Measurements from ENCODE around the gene LRIG1.

The LRIG1 gene

GRCh38 chr3:66520724-66521123 lies 19.9 kb upstream of the LRIG1 start:
- H3K27ac ChIP-seq (ENCODE audit: insufficient read depth in 1 of 2, low read depth in 1 of 2, low read length in 2 of 2, poor library complexity in 1 of 2, severe bottlenecking in 2 of 2): no peak overlapping the region
- peaks cover 0 to 11% (median 3%) of the 10 kb centered on the region in 5 experiments for H3K27me3 ChIP-seq (replicated peaks in 2 of 5; ENCODE audit: control insufficient read depth in 4 of 5, insufficient read depth in 5 of 5, low read length in 4 of 5)
- CTCF ChIA-PET: interaction anchor here (1.5 to 1.7 kb wide), 2 partner anchors 8 to 11 kb away, joined by 4 read pairs; no protein-coding TSS in a partner anchor
- peaks cover 0 to 14% (median 7%) of the 10 kb centered on the region in 4 experiments for H3K4me1 ChIP-seq (ENCODE audit: control extremely low read depth in 1 of 4, control insufficient read depth in 4 of 4, insufficient read depth in 4 of 4, low read length in 3 of 4)
- H3K36me3 ChIP-seq (ENCODE audit: control insufficient read depth in 4 of 4, insufficient read depth in 4 of 4, low read length in 3 of 4): no peaks in the 10 kb centered on the region
- POLR2A ChIA-PET: no interaction called here
- H3K9me3 ChIP-seq (ENCODE audit: control extremely low read depth in 1 of 5, control insufficient read depth in 4 of 5, insufficient read depth in 2 of 5, low read depth in 1 of 5, low read length in 4 of 5): no peaks in the 10 kb centered on the region
- no peak overlapping the region for H3K4me3 ChIP-seq (ENCODE audit: control insufficient read depth in 1 of 7, extremely low read depth in 1 of 7, insufficient read depth in 4 of 7, low read depth in 2 of 7, low read length in 6 of 7)
- no peak for DNase-seq
- no CpG with 5 or more reads among the region's 2 CpGs for WGBS (ENCODE audit: insufficient coverage)

GRCh38 chr3:66518644-66519043 lies 17.8 kb upstream of the LRIG1 start:
- H3K4me3 ChIP-seq (ENCODE audit: control insufficient read depth in 1 of 7, extremely low read depth in 1 of 7, insufficient read depth in 4 of 7, low read depth in 2 of 7, low read length in 6 of 7): no peak overlapping the region
- H3K27ac ChIP-seq (ENCODE audit: insufficient read depth in 1 of 2, low read depth in 1 of 2, low read length in 2 of 2, poor library complexity in 1 of 2, severe bottlenecking in 2 of 2): no peak overlapping the region
- H3K9me3 ChIP-seq (ENCODE audit: control extremely low read depth in 1 of 5, control insufficient read depth in 4 of 5, insufficient read depth in 2 of 5, low read depth in 1 of 5, low read length in 4 of 5): no peaks in the 10 kb centered on the region
- no peaks in the 10 kb centered on the region for H3K4me1 ChIP-seq (ENCODE audit: control extremely low read depth in 1 of 4, control insufficient read depth in 4 of 4, insufficient read depth in 4 of 4, low read length in 3 of 4)
- H3K36me3 ChIP-seq (ENCODE audit: control insufficient read depth in 4 of 4, insufficient read depth in 4 of 4, low read length in 3 of 4): no peaks in the 10 kb centered on the region
- H3K27me3 ChIP-seq (replicated peaks in 2 of 5; ENCODE audit: control insufficient read depth in 4 of 5, insufficient read depth in 5 of 5, low read length in 4 of 5): peaks cover 0 to 7% (median 3%) of the 10 kb centered on the region in 5 experiments
- 100% methylated on average over 4 of the region's 4 CpGs for WGBS (ENCODE audit: insufficient coverage)
- DNase-seq: no peak
- ChIA-PET CTCF (interaction anchor here (0.8 to 1.8 kb wide), 2 partner anchors 9 to 11 kb away, joined by 3 to 6 read pairs; no protein-coding TSS in a partner anchor), POLR2A (interaction anchor here (0.6 kb wide), 1 partner anchor 27 kb away, joined by 3 read pairs; no protein-coding TSS in a partner anchor)

GRCh38 chr3:66518126-66518525 lies 17.3 kb upstream of the LRIG1 start:
- Histone ChIP-seq H3K9me3 (ENCODE audit: control extremely low read depth in 1 of 5, control insufficient read depth in 4 of 5, insufficient read depth in 2 of 5, low read depth in 1 of 5, low read length in 4 of 5) (no peaks in the 10 kb centered on the region), H3K27ac (ENCODE audit: insufficient read depth in 1 of 2, low read depth in 1 of 2, low read length in 2 of 2, poor library complexity in 1 of 2, severe bottlenecking in 2 of 2) (no peak overlapping the region), H3K4me3 (ENCODE audit: control insufficient read depth in 1 of 7, extremely low read depth in 1 of 7, insufficient read depth in 4 of 7, low read depth in 2 of 7, low read length in 6 of 7) (no peak overlapping the region), H3K36me3 (ENCODE audit: control insufficient read depth in 4 of 4, insufficient read depth in 4 of 4, low read length in 3 of 4) (no peaks in the 10 kb centered on the region), H3K27me3 (replicated peaks in 2 of 5; ENCODE audit: control insufficient read depth in 4 of 5, insufficient read depth in 5 of 5, low read length in 4 of 5) (peaks cover 0 to 7% (median 3%) of the 10 kb centered on the region in 5 experiments), H3K4me1 (ENCODE audit: control extremely low read depth in 1 of 4, control insufficient read depth in 4 of 4, insufficient read depth in 4 of 4, low read length in 3 of 4) (no peaks in the 10 kb centered on the region)
- no peak for DNase-seq
- POLR2A ChIA-PET: no interaction called here
- CTCF ChIA-PET: interaction anchor here (0.8 to 1.8 kb wide), 2 partner anchors 9 to 11 kb away, joined by 3 to 6 read pairs; no protein-coding TSS in a partner anchor
- WGBS (ENCODE audit: insufficient coverage): no CpG with 5 or more reads among the region's 2 CpGs

GRCh38 chr3:66517241-66517640 lies 16.4 kb upstream of the LRIG1 start:
- DNase-seq: no peak
- ChIA-PET POLR2A (no interaction called here), CTCF (interaction anchor here (1.8 kb wide), 1 partner anchor 8 kb away, joined by 6 read pairs; no protein-coding TSS in a partner anchor)
- H3K27ac ChIP-seq (ENCODE audit: insufficient read depth in 1 of 2, low read depth in 1 of 2, low read length in 2 of 2, poor library complexity in 1 of 2, severe bottlenecking in 2 of 2): no peak overlapping the region
- peaks cover 0 to 3% (median 2%) of the 10 kb centered on the region in 5 experiments for H3K27me3 ChIP-seq (replicated peaks in 2 of 5; ENCODE audit: control insufficient read depth in 4 of 5, insufficient read depth in 5 of 5, low read length in 4 of 5)
- 69% methylated on average over 1 of the region's 2 CpGs for WGBS (ENCODE audit: insufficient coverage)
- H3K36me3 ChIP-seq (ENCODE audit: control insufficient read depth in 4 of 4, insufficient read depth in 4 of 4, low read length in 3 of 4): no peaks in the 10 kb centered on the region
- no peaks in the 10 kb centered on the region for H3K9me3 ChIP-seq (ENCODE audit: control extremely low read depth in 1 of 5, control insufficient read depth in 4 of 5, insufficient read depth in 2 of 5, low read depth in 1 of 5, low read length in 4 of 5)
- no peaks in the 10 kb centered on the region for H3K4me1 ChIP-seq (ENCODE audit: control extremely low read depth in 1 of 4, control insufficient read depth in 4 of 4, insufficient read depth in 4 of 4, low read length in 3 of 4)
- no peak overlapping the region for H3K4me3 ChIP-seq (ENCODE audit: control insufficient read depth in 1 of 7, extremely low read depth in 1 of 7, insufficient read depth in 4 of 7, low read depth in 2 of 7, low read length in 6 of 7)

GRCh38 chr3:66508461-66508860 lies 7.6 kb upstream of the LRIG1 start:
- no peaks in the 10 kb centered on the region for H3K9me3 ChIP-seq (ENCODE audit: control extremely low read depth in 1 of 5, control insufficient read depth in 4 of 5, insufficient read depth in 2 of 5, low read depth in 1 of 5, low read length in 4 of 5)
- CTCF ChIA-PET: interaction anchor here (1.6 to 1.7 kb wide), 2 partner anchors 10 to 39 kb away, joined by 3 to 6 read pairs; no protein-coding TSS in a partner anchor
- H3K27ac ChIP-seq (ENCODE audit: insufficient read depth in 1 of 2, low read depth in 1 of 2, low read length in 2 of 2, poor library complexity in 1 of 2, severe bottlenecking in 2 of 2): no peak overlapping the region
- no peak for DNase-seq
- H3K27me3 ChIP-seq (replicated peaks in 2 of 5; ENCODE audit: control insufficient read depth in 4 of 5, insufficient read depth in 5 of 5, low read length in 4 of 5): peaks cover 0 to 2% (median 0%) of the 10 kb centered on the region in 5 experiments
- POLR2A ChIA-PET: no interaction called here
- no peaks in the 10 kb centered on the region for H3K4me1 ChIP-seq (ENCODE audit: control extremely low read depth in 1 of 4, control insufficient read depth in 4 of 4, insufficient read depth in 4 of 4, low read length in 3 of 4)
- 100% methylated on average over 1 of the region's 7 CpGs for WGBS (ENCODE audit: insufficient coverage)
- H3K4me3 ChIP-seq (ENCODE audit: control insufficient read depth in 1 of 7, extremely low read depth in 1 of 7, insufficient read depth in 4 of 7, low read depth in 2 of 7, low read length in 6 of 7): no peak overlapping the region
- H3K36me3 ChIP-seq (ENCODE audit: control insufficient read depth in 4 of 4, insufficient read depth in 4 of 4, low read length in 3 of 4): no peaks in the 10 kb centered on the region

GRCh38 chr3:66507423-66508260 lies 6.8 kb upstream of the LRIG1 start:
- no peak overlapping the region for H3K27ac ChIP-seq (ENCODE audit: insufficient read depth in 1 of 2, low read depth in 1 of 2, low read length in 2 of 2, poor library complexity in 1 of 2, severe bottlenecking in 2 of 2)
- ChIA-PET CTCF (interaction anchor here (0.9 to 2.1 kb wide), 2 partner anchors 11 to 100 kb away, joined by 3 to 8 read pairs; no protein-coding TSS in a partner anchor), POLR2A (no interaction called here)
- H3K36me3 ChIP-seq (ENCODE audit: control insufficient read depth in 4 of 4, insufficient read depth in 4 of 4, low read length in 3 of 4): no peaks in the 10 kb centered on the region
- H3K9me3 ChIP-seq (ENCODE audit: control extremely low read depth in 1 of 5, control insufficient read depth in 4 of 5, insufficient read depth in 2 of 5, low read depth in 1 of 5, low read length in 4 of 5): no peaks in the 10 kb centered on the region
- H3K27me3 ChIP-seq (replicated peaks in 2 of 5; ENCODE audit: control insufficient read depth in 4 of 5, insufficient read depth in 5 of 5, low read length in 4 of 5): peaks cover 0 to 4% (median 0%) of the 10 kb centered on the region in 5 experiments
- no peak overlapping the region for H3K4me3 ChIP-seq (ENCODE audit: control insufficient read depth in 1 of 7, extremely low read depth in 1 of 7, insufficient read depth in 4 of 7, low read depth in 2 of 7, low read length in 6 of 7)
- no peaks in the 10 kb centered on the region for H3K4me1 ChIP-seq (ENCODE audit: control extremely low read depth in 1 of 4, control insufficient read depth in 4 of 4, insufficient read depth in 4 of 4, low read length in 3 of 4)
- DNase-seq: no peak
- WGBS (ENCODE audit: insufficient coverage): 100% methylated on average over 5 of the region's 8 CpGs

- no peak for DNase-seq
- H3K9me3 ChIP-seq (ENCODE audit: control extremely low read depth in 1 of 5, control insufficient read depth in 4 of 5, insufficient read depth in 2 of 5, low read depth in 1 of 5, low read length in 4 of 5): no peaks in the 10 kb centered on the region
- ChIA-PET CTCF (interaction anchor here (2.1 kb wide), 1 partner anchor 98 kb away, joined by 8 read pairs; no protein-coding TSS in a partner anchor), POLR2A (interaction anchor here (0.5 kb wide), 1 partner anchor 23 kb away, joined by 3 read pairs; no protein-coding TSS in a partner anchor)
- peaks cover 0 to 5% (median 2%) of the 10 kb centered on the region in 4 experiments for H3K4me1 ChIP-seq (ENCODE audit: control extremely low read depth in 1 of 4, control insufficient read depth in 4 of 4, insufficient read depth in 4 of 4, low read length in 3 of 4)
- H3K27ac ChIP-seq (ENCODE audit: insufficient read depth in 1 of 2, low read depth in 1 of 2, low read length in 2 of 2, poor library complexity in 1 of 2, severe bottlenecking in 2 of 2): no peak overlapping the region
- H3K36me3 ChIP-seq (ENCODE audit: control insufficient read depth in 4 of 4, insufficient read depth in 4 of 4, low read length in 3 of 4): no peaks in the 10 kb centered on the region
- 100% methylated on average over 2 of the region's 6 CpGs for whole genome bisulfite sequencing (ENCODE audit: insufficient coverage)
- H3K4me3 ChIP-seq (ENCODE audit: control insufficient read depth in 1 of 7, extremely low read depth in 1 of 7, insufficient read depth in 4 of 7, low read depth in 2 of 7, low read length in 6 of 7): no peak overlapping the region
- peaks cover 0 to 7% (median 0%) of the 10 kb centered on the region in 5 experiments for H3K27me3 ChIP-seq (replicated peaks in 2 of 5; ENCODE audit: control insufficient read depth in 4 of 5, insufficient read depth in 5 of 5, low read length in 4 of 5)
Observed at GRCh38 chr3:66506154-66506553, 5.3 kb upstream of the LRIG1 start.
